Measurements from ENCODE around the gene CRKL.

Gene CRKL

DNA sequence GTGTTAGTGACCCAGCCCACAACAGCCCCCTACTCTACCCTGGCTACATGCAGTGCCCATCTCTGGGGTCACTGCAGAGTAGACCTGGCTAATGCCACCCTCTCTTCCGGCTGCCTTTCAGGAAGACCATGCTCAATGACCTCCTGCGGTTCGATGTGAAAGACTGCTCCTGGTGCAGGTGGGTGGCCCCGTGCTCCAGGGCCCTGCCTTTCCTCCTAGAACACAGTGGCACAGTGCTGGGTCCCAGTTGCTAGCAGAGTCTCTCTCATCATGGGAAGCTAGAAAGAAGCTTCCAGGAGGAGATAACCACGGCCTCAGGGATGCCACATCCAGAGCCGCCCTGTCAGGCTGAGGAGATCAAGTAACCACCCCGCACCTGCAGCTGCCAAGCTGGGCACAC lies 68.5 kb downstream of the CRKL start:
- TF ChIP-seq, protein P1, sequence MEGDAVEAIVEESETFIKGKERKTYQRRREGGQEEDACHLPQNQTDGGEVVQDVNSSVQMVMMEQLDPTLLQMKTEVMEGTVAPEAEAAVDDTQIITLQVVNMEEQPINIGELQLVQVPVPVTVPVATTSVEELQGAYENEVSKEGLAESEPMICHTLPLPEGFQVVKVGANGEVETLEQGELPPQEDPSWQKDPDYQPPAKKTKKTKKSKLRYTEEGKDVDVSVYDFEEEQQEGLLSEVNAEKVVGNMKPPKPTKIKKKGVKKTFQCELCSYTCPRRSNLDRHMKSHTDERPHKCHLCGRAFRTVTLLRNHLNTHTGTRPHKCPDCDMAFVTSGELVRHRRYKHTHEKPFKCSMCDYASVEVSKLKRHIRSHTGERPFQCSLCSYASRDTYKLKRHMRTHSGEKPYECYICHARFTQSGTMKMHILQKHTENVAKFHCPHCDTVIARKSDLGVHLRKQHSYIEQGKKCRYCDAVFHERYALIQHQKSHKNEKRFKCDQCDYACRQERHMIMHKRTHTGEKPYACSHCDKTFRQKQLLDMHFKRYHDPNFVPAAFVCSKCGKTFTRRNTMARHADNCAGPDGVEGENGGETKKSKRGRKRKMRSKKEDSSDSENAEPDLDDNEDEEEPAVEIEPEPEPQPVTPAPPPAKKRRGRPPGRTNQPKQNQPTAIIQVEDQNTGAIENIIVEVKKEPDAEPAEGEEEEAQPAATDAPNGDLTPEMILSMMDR (IDR thresholded peaks at IDR 0.05; ENCODE audit: unreplicated experiment in 3 of 3) = no peak
- no peak overlapping the region for H3K27ac Mint-ChIP-seq

DNA sequence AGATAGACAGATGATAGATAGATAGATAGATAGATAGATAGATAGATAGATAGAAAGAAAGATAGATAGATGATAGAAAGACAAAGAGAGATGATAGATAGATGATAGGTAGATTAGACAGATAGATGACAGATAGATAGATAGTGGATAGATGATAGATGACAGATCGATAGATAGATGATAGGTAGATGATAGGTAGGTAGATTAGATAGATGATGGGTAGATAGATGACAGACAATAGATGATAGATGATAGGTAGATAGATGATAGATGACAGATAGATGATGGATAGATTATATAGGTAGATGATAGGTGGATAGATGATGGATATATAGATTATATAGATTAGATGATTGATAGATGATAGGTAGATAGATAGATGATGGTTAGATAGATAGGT lies 69.2 kb downstream of the CRKL start:
- peaks cover 3% of the 10 kb centered on the region for H3K4me1 Mint-ChIP-seq
- TF ChIP-seq, protein P1 (IDR thresholded peaks at IDR 0.05; ENCODE audit: unreplicated experiment in 3 of 3) = no peak
- no peaks in the 10 kb centered on the region for H3K9me3 Mint-ChIP-seq
- H3K27me3 Mint-ChIP-seq (ENCODE audit: low read depth) = no peaks in the 10 kb centered on the region
- H3K27ac Mint-ChIP-seq = no peak overlapping the region
- H3K36me3 Mint-ChIP-seq (ENCODE audit: low read depth) = peaks cover 19% of the 10 kb centered on the region
- H3K4me3 Mint-ChIP-seq = no peak overlapping the region

More for the DNA sequence above, 68.5 kb downstream of the CRKL start:
- Mint-ChIP-seq H3K4me1 (peaks cover 5% of the 10 kb centered on the region), H3K36me3 (ENCODE audit: low read depth) (peaks cover 19% of the 10 kb centered on the region), H3K4me3 (no peak overlapping the region), H3K9me3 (no peaks in the 10 kb centered on the region), H3K27me3 (ENCODE audit: low read depth) (no peaks in the 10 kb centered on the region)

DNA sequence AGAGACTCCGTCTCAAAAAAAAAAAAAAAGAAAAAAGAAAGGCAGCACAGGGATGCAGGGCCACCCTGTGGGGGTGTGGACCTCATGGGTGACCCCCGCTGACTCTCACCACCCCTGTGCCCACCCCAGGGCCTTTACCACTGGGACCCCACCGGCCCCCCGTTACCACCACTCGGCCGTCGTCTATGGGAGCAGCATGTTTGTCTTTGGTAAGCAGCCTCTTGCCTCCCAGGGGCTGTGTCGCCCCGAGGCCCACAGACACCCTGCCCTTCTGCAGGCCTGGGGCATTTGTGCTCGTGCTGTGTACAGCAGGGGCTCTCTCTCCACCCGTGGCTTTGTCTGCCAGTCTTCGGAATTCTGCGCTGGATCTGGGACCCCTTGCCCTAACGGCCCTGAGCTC lies 70.2 kb downstream of the CRKL start:
- Mint-ChIP-seq H3K27ac (no peak overlapping the region), H3K9me3 (no peaks in the 10 kb centered on the region)

DNA sequence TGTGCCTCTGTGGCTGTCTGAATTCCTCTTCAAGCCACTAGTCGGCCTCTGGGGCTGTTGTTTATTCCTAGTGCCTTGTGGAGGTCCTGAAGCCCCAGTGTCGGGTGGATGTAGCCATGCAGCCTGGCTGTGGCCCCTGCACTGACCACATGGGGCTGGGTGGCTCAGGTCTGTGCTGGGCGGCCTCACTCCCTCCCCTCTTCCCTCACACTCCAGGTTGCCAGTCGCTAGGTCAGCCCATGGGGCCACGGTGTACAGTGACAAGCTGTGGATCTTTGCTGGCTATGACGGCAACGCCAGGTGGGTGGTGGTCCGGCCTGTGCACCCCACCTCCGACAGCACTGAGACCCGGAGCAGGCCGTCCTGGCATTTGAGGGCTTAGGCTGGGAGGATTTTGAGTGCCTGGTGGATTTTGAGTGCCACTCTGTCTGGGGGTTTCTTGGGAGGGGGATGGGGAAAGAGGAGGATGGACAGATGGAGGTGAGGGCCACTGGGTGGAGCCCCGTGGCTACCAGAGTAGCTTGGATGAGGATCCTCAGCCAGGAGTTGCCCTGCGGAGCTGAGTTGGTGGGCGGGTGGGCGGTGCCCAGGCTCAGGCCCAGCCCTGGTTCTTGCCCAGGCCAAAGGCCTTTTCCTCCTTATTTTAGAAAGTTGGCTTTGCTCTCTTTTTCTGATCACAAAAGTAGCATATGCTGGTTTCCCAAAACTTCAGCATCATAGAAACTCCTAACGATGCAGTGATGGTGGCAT lies 71.5 kb downstream of the CRKL start:
- Mint-ChIP-seq H3K36me3 (ENCODE audit: low read depth) (peaks cover 19% of the 10 kb centered on the region), H3K27ac (no peak overlapping the region), H3K9me3 (no peaks in the 10 kb centered on the region), H3K27me3 (ENCODE audit: low read depth) (no peaks in the 10 kb centered on the region), H3K4me3 (no peak overlapping the region), H3K4me1 (no peaks in the 10 kb centered on the region)
- TF ChIP-seq, protein P1 (IDR thresholded peaks at IDR 0.05; ENCODE audit: unreplicated experiment in 3 of 3) = no peak

More for the DNA sequence above, 70.2 kb downstream of the CRKL start:
- no peaks in the 10 kb centered on the region for H3K4me1 Mint-ChIP-seq
- TF ChIP-seq, protein P1 (IDR thresholded peaks at IDR 0.05; ENCODE audit: unreplicated experiment in 3 of 3) = no peak
- H3K27me3 Mint-ChIP-seq (ENCODE audit: low read depth) = no peaks in the 10 kb centered on the region
- H3K4me3 Mint-ChIP-seq = no peak overlapping the region
- H3K36me3 Mint-ChIP-seq (ENCODE audit: low read depth) = peaks cover 19% of the 10 kb centered on the region

DNA sequence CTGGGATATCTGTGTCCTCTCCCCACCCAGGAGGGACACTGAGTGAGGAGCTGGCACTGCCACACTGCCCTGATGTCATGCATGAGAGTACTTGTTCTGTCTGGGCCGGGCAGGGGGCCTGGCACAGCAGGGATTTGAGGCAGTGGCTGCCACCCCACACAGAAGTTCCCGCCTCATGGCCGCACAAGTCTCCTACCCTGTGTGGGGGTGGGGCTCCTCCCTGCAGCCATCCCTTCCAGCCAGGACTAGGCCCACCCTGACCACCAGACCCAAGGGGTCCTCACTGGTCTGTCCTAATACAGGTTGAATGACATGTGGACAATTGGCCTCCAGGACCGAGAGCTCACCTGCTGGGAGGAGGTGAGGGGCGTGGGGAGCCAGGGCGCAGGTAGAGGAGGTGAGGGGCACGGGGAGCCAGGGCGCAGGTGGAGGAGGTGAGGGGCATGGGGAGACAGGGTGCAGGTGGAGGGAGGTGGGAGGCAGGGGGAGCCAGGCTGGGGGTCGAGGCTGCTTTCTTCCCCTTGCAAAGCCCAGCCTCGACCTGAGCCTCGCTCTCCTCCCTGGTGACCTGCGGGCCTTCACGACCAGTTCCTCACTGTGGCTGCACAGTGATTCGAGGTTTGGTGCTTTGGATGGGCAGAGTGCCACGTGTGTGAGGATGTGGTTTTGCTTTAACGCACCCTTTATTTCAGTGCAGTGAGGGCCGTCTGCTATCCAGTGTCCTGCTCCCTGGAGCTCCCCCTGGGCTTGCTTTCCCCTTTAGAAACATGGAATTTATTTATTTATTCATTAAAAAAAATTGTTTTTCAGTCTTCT lies 72.3 kb downstream of the CRKL start:
- Mint-ChIP-seq H3K4me1 (no peaks in the 10 kb centered on the region), H3K27me3 (ENCODE audit: low read depth) (no peaks in the 10 kb centered on the region), H3K36me3 (ENCODE audit: low read depth) (peaks cover 14% of the 10 kb centered on the region), H3K4me3 (no peak overlapping the region), H3K9me3 (no peaks in the 10 kb centered on the region), H3K27ac (no peak overlapping the region)
- TF ChIP-seq, protein P1 (IDR thresholded peaks at IDR 0.05; ENCODE audit: unreplicated experiment in 3 of 3) = no peak

Measured in nephron (organoid).